Measurements from ENCODE around the gene RBBP4. TPM values are rescaled to one million over a fixed set of nuclear protein-coding genes. Genes with fewer than 3 reads are reported as not detected.
"Not testable (repeated sequence)": the region's sequence is repeated elsewhere in the genome, so short reads cannot be mapped to it uniquely, and the experiment has no call there.

Gene RBBP4
- total RNA-seq, 1 donor from 2014 or later: 155 TPM

DNA sequence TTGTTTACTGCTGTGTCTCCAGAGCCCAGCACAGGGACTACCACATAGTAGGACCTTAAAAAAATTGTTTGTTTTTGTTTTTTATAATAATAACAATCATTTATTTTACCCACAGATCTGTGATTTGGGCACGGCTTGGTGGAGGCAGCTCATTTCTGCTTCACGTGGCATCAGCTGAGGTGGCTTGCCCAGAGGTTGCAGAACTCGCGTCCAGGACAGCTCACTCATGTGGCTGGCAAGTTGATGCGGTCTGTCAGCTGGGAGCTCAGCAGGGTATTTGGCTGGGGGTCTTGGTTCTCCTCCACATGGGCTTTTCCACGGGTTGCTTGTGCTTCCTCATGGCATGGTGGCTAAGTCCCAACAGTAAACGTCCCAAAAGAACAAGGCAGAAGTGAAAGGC lies 54.5 kb downstream of the RBBP4 start:
- H3K27ac Mint-ChIP-seq (ENCODE audit: unreplicated experiment): peak overlapping the region; percentile 12
- DNase-seq (ENCODE audit: low spot score): no peak
- no peak overlapping the region for H3K4me3 Mint-ChIP-seq (ENCODE audit: unreplicated experiment)
- H3K36me3 Mint-ChIP-seq (ENCODE audit: low read depth): no peaks in the 10 kb centered on the region
- H3K4me1 Mint-ChIP-seq (ENCODE audit: low read depth): peaks cover 46% of the 10 kb centered on the region
- TF ChIP-seq, protein P1, sequence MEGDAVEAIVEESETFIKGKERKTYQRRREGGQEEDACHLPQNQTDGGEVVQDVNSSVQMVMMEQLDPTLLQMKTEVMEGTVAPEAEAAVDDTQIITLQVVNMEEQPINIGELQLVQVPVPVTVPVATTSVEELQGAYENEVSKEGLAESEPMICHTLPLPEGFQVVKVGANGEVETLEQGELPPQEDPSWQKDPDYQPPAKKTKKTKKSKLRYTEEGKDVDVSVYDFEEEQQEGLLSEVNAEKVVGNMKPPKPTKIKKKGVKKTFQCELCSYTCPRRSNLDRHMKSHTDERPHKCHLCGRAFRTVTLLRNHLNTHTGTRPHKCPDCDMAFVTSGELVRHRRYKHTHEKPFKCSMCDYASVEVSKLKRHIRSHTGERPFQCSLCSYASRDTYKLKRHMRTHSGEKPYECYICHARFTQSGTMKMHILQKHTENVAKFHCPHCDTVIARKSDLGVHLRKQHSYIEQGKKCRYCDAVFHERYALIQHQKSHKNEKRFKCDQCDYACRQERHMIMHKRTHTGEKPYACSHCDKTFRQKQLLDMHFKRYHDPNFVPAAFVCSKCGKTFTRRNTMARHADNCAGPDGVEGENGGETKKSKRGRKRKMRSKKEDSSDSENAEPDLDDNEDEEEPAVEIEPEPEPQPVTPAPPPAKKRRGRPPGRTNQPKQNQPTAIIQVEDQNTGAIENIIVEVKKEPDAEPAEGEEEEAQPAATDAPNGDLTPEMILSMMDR (IDR thresholded peaks at IDR 0.05): no peak
- no peaks in the 10 kb centered on the region for H3K9me3 Mint-ChIP-seq (ENCODE audit: low read depth)
- H3K27me3 Mint-ChIP-seq (ENCODE audit: low read depth): no peaks in the 10 kb centered on the region

DNA sequence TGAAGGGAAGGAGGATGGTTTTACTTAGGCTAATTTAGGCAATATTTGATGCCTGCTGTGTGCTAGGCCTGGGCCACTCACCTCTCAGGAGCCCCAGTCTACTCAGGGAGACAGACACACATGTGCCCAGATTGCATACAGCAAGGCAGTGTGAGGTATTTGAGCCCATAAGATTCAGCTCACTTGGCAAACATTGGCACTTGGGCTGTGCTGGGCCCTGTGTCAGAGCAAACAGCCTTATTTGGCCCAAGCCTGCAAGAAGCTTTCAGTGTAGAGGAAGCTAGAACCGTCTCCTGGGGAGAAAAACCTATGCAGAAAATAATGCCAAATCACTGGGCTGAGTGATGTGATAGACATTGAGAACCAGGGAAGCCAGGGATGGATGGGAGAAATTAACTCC lies 55.5 kb downstream of the RBBP4 start:
- no peaks in the 10 kb centered on the region for H3K27me3 Mint-ChIP-seq (ENCODE audit: low read depth)
- H3K27ac Mint-ChIP-seq (ENCODE audit: unreplicated experiment): peak overlapping the region; percentile 29
- H3K9me3 Mint-ChIP-seq (ENCODE audit: low read depth): no peaks in the 10 kb centered on the region
- TF ChIP-seq, protein P1 (IDR thresholded peaks at IDR 0.05): no peak
- H3K4me1 Mint-ChIP-seq (ENCODE audit: low read depth): peaks cover 37% of the 10 kb centered on the region
- no peak for DNase-seq (ENCODE audit: low spot score)
- H3K4me3 Mint-ChIP-seq (ENCODE audit: unreplicated experiment): no peak overlapping the region
- no peaks in the 10 kb centered on the region for H3K36me3 Mint-ChIP-seq (ENCODE audit: low read depth)

DNA sequence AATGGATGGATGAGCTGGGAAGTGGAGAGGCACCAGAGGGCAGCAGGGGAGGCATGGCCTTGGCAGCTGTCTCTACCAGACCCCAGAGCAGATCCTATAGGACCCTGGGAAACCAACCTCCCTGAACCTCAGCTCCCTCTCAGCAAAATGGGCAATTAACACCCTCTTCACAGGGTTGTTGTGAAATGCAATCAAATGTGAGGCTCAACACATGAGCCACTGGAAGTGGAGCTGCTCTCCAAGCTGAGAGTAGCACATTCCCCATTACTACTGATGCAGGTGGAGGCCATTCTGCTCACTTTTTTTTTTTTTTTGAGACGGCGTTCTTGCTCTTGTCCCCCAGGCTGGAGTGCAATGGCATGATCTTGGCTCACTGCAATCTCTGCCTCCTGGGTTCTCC lies 58.1 kb downstream of the RBBP4 start:
- Mint-ChIP-seq H3K4me3 (ENCODE audit: unreplicated experiment) (no peak overlapping the region), H3K36me3 (ENCODE audit: low read depth) (no peaks in the 10 kb centered on the region), H3K9me3 (ENCODE audit: low read depth) (no peaks in the 10 kb centered on the region), H3K27ac (ENCODE audit: unreplicated experiment) (no peak overlapping the region), H3K4me1 (ENCODE audit: low read depth) (peaks cover 26% of the 10 kb centered on the region), H3K27me3 (ENCODE audit: low read depth) (no peaks in the 10 kb centered on the region)
- TF ChIP-seq, protein P1 (IDR thresholded peaks at IDR 0.05): no peak
- no peak for DNase-seq (ENCODE audit: low spot score)

DNA sequence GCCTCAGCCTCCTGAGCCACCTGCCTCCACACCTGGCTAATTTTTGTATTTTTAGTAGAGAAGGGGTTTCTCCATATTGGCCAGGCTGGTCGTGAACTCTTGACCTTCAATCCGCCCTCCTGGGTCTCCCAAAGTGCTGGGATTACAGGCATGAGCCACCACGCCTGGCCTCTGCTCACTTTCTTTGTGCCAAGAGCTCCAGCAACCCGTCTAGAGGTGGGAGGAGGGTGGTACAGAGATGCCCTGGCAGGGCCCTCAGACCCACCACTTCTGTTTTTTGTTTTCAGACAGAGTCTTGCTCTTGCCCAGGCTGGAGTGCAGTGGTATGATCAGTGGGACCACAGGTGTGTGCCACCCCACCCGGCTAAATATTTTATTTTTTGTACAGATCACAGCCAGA lies 58.5 kb downstream of the RBBP4 start:
- no peak overlapping the region for H3K27ac Mint-ChIP-seq (ENCODE audit: unreplicated experiment)
- peaks cover 22% of the 10 kb centered on the region for H3K4me1 Mint-ChIP-seq (ENCODE audit: low read depth)
- H3K9me3 Mint-ChIP-seq (ENCODE audit: low read depth): no peaks in the 10 kb centered on the region
- TF ChIP-seq, protein P1 (IDR thresholded peaks at IDR 0.05): no peak
- DNase-seq (ENCODE audit: low spot score): no peak
- H3K36me3 Mint-ChIP-seq (ENCODE audit: low read depth): no peaks in the 10 kb centered on the region
- no peak overlapping the region for H3K4me3 Mint-ChIP-seq (ENCODE audit: unreplicated experiment)
- no peaks in the 10 kb centered on the region for H3K27me3 Mint-ChIP-seq (ENCODE audit: low read depth)

DNA sequence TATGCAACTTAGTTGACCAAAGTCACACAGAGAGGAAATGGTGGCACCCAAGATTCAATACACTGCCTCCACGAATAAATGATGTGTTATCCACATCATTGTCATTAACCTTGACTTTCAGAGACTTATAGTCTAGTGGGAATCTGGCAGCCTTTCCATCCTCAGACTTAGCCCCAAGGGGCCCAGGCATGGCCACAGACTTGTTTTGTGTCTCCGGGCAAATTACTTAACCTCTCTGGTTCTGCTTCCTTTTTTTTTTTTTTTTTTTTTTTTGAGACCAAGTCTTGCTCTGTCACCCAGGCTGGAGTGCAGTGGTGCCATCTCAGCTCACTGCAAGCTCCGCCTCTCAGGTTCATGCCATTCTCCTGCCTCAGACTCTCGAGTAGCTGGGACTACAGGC lies 60.2 kb downstream of the RBBP4 start:
- not testable (repeated sequence) for H3K27me3 Mint-ChIP-seq (ENCODE audit: low read depth); DNase-seq (ENCODE audit: low spot score); H3K27ac Mint-ChIP-seq (ENCODE audit: unreplicated experiment); H3K36me3 Mint-ChIP-seq (ENCODE audit: low read depth); H3K4me3 Mint-ChIP-seq (ENCODE audit: unreplicated experiment); H3K9me3 Mint-ChIP-seq (ENCODE audit: low read depth)
- H3K4me1 Mint-ChIP-seq (ENCODE audit: low read depth): peaks cover 14% of the 10 kb centered on the region

DNA sequence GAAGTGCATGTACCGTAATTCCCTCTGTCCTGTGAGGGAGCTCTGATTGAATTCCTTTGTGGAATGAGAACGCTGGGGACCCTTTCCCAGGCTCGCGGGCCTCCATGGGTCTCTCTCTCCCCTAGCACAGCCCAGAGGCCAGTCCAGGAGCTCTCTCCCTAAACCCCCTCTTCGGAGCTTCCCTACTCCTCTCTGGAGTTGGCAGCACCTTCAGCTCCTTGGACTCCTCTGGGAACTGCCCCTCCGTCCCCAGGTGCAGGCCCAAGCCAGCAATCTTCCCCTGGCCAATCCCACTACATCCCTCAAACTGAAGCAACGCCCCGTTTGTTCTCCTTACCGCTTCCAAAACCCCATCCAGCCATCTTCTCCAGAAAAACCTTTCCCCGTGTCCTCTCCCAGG lies 62.1 kb downstream of the RBBP4 start:
- Mint-ChIP-seq H3K36me3 (ENCODE audit: low read depth) (no peaks in the 10 kb centered on the region), H3K27me3 (ENCODE audit: low read depth) (no peaks in the 10 kb centered on the region), H3K9me3 (ENCODE audit: low read depth) (no peaks in the 10 kb centered on the region), H3K4me1 (ENCODE audit: low read depth) (peaks cover 7% of the 10 kb centered on the region), H3K4me3 (ENCODE audit: unreplicated experiment) (no peak overlapping the region), H3K27ac (ENCODE audit: unreplicated experiment) (no peak overlapping the region)
- TF ChIP-seq, protein P1 (IDR thresholded peaks at IDR 0.05): no peak
- no peak for DNase-seq (ENCODE audit: low spot score)
